Activated T-cell treated with anti-CD3 and anti-CD28 coated beads, Interleukin-2, amount 50 U/mL, for 1 hour (primary cell): Measurements from ENCODE around the gene S100P.

Experiments
- DNase-seq: peaks from one replicate; pipeline ENCODE4 v3.0.0-alpha.2; 2020

Gene S100P

DNA sequence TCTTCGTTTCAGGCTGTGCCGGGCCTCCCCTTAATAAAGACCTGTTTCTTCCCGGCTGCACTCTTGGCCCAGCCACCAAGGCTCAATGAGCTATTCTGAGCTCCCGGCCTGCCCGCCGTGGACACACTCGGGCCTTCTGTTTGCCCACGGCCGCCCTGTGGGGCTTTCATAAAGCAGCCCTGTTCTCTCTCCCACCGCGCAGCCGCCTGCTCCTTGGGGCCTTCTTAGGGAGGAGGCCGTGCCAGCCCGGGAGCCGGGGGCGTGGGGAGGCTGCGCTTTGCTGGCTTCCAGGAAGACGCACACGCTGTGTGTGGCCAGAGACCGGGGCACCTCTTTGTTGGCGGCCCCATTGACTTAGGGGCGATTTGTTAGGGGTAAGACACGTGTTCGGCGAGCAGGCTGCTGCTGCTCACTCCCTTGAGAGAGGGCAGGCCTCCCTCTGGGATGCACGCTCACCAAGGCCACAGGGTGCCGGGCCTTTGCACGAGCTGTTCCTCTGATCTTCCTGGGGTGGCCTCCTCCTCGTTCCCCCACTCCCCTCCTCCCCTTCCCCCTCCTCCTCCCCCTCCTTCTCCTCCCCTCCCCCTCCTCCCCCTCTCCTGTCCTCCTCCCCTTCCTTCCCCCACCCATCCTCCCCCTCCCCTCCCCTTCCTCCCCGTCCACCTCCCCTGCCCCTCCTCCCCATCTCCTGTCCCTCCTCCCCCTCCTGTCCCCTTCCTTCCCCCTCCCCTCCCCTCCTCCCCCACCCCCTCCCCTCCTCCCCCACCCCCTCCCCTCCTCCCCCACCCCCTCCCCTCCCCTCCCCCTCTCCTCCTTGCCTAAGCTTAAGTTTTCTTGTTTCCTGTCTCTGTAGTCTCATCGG lies 33.6 kb downstream of the S100P start:
- no peak for DNase-seq

- no peak for DNase-seq
These were observed 34.2 kb downstream of the S100P start for GRCh38 chr4:6727943-6728250.

- no peak for DNase-seq
These were observed 34.8 kb downstream of the S100P start for GRCh38 chr4:6728320-6729029.

DNA sequence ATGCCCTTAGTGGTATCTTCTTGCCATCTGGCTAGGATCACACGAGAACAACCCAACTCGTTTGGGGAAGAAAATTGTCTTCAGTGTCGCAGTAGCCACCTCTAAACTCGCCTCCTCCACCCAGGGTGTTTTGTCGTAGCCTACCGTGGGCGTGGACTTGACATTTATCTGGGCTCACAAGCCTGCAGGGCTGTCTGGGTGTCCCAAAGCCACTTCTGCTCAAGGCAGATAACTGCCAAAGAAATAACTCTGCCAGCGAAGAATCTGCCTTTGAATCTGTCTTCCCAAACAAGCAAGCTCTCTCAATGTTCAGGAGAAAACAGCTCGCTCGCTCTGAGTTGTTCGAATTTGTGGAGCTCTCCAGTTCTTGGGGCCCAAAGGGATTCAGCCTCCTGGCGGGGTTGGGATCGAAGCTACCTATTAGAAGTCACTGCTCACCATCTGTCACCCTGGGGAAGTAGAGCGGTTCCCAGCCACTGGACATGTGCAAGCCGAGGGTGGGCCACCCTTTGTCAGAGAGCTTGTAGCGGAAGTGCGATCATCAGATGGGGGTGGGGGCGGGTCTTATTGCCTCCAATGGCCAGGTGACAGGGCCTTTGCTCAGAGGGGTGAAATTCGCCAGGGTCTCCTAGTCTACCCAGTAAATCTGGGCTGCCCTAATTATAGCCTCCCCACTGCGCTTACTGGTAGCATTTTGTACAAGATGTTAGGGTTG lies 37.1 kb downstream of the S100P start:
- no peak for DNase-seq

DNA sequence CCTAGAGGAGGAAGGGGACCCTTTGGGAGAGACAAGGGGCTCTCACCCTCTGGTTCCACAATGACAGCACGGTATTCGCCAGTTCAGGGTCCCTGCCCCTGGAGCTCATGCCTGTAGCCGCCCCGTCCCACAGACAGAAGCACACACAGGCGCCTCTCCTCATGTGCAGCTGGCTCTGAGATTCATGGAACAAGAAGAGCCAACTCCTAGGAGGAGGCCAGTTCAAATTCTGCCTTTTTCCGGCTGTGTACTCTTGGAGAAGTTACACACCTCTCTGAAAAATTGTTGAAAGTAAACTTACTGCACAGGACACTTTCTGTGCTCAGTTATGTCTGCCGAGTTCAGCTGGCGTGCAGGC lies 37.6 kb downstream of the S100P start:
- DNase-seq: no peak

- DNase-seq: no peak
These were observed 38.1 kb downstream of the S100P start for GRCh38 chr4:6731780-6732179.

DNA sequence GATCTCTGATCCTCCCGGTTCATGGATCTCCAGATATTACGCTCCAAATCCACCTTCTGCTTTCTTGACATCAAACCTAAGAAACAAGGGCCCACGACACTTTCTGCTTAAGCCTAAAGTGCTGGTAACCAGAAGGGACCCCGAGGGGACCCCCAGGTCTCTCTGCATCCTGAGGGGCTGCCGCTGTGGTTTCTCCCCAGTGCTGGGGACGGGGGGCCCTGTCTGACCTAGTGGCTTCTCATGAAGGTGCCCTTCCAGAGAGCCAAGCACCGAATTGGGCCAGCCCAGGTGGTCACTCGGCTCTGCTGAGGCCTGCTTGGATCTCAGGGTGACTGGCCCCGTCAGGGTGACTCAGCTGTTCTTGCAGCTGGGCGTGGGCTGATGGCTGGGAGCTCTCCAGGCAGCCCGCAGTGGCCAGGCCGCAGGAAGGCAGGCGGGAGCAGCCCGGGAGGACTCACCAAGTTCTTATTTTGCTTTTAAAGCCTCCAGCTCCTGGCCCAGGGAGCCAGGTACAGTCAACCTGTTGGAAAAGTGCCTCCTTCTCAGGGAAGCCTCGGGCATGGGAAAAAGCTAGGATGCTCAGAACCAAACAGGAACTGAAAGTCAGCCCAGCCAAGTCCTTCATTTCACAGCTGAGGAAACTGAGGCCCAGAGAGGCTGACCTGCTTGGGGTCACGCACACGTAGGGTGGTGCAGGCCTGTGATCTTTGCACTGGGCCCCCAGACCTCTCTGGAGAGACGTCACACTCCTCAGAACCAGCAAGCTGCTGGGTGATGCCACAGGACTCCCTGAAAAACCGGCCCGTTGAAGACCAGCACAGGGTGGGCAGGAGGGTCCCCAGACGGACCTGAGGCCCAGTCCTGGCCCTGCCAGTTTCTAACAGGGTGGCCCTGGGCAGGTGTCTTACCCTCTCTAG lies 39.0 kb downstream of the S100P start:
- no peak for DNase-seq

DNA sequence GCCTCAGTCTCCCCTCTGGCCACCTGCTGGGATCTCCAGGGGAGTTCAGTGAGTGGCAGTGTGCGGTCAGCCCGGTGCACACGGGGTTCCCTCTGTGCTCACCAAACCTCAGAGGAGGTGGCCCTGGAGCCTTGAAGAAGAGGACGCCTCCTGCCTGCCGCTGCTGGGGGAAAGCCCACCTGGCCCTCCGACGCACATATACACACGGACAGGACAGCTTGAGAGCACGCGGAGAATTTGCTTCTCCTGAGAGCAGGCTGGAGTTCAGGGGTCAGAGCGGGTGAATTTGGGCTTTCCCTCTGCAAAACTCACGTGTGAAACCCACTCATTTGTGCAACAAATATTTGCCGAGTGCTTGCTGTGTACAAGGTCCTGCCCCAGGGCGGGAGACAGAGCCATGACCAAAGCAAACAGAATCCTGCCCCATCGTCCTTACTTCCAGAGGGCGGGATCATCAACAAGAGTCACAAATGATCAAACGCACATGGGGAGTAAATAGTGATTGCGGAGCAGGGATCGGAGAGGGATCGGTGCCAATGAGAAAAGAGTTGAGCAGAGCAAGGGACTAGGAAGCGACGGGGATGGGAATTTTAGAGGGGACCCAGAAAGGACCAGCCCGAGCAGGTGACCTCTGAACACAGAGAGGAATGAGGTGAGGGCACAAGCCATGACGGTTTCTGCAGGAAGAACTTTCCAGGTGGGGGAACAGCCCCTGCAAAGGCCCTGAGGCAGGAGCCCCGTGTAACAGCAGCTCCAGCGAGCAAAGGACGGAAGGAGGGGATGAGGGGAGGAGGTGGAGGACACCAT lies 39.9 kb downstream of the S100P start:
- no peak for DNase-seq

- DNase-seq: no peak
These were observed 40.6 kb downstream of the S100P start for GRCh38 chr4:6734165-6734786.

DNA sequence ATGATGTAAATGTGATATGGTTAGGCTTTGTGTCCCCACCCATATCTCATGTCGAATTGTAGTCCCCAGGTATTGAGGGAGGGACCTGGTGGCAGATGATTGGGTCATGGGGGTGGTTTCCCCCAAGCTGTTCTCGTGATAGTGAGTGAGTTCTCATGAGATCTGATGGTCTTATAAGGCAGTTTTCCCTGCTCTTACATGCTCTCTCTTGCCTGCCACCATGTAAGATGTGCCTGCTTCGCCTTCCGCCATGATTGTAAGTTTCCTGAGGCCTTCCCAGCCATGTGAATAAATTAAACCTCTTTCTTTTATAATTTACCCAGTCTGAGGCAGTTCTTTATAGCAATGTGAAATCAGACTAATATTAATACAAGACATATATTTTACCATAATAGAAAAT lies 46.2 kb downstream of the S100P start:
- no peak for DNase-seq

DNA sequence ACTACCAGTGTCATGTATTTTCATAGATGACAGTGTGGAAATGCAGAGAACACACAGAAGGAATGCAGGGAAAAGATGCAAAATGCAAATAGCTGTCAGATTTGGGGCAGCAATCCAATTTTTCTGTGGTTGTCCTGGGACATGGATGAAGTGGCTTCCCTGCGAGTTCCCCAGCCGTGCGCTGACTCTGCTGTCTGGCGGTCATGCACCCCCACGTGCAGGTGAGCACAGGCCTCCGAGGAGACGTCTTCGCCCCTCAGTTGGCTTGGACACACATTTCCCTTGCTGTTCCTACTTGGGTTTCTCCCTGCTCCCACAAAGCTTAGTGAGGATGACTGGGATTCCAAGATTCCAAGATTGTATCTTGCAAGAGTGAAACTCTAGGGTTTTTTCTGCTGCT lies 46.7 kb downstream of the S100P start:
- DNase-seq: no peak

GRCh38 chr4:6742507-6742906 lies 48.8 kb downstream of the S100P start:
- no peak for DNase-seq

DNA sequence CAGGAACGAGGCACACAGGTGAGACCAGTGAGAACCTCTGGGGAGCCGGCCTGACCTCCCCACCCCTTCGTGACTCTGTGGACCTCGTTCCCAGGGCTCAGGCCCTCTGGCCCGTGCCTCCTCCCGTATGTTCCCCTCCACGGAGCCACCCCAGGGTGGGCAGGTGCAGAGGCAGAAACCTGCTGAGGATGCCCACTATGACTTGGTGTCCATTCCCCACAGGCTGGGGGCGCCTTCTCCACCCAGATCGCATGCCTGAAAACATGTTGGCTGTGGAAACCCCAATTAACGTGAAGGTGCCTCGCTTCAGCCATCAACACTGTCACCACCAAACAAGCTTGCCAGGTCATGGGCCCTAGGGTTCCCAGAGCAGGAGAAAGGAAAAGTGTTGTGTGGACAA lies 49.3 kb downstream of the S100P start:
- no peak for DNase-seq
